Right ventricle myocardium inferior (tissue), 1 donor: ENCODE data around the gene ZNF827. TPM values are rescaled to one million over a fixed set of nuclear protein-coding genes. Genes with fewer than 3 reads are reported as not detected.

Source experiments
- ATAC-seq: fragments of 200-7000 bp; cut with Tn5 transposase; one replicate; pipeline ENCODE4 v1.9.1; 2020; ENCODE audit warnings: mild to moderate bottlenecking, moderate library complexity
- DNase-seq: peaks from one replicate; pipeline ENCODE4 v3.0.0; 2021; ENCODE audit errors: missing footprints
- intact Hi-C: fragments of 100-400 bp; cut with DNase I; formaldehyde crosslinking; loops from one replicate; pipeline ENCODE4 v1.11.0; 2022
- total RNA-seq: library from RNA; stranded (reverse); fragmentation: NEBNext Ultra II Directional; extraction: Animal tissue kit (Norgen Biotek cat#: 25700); gene quantifications from one replicate; pipeline ENCODE4 v1.2.1, GENCODE V29; 2021
- donor health status: DM: no; HTN: yes; CAD: no; lungs with severe emphysema.

Gene ZNF827
- total RNA-seq, 1 donor from 2014 or later: 11.9 TPM

- intact Hi-C loops: loop anchor here (1.0 to 10.0 kb wide), 3 partner anchors 50 to 238 kb away; partner anchors contain the start of gene LSM6
- DNase-seq (peak; percentile 76), ATAC-seq (peak; percentile 63)
Measured at GRCh38 chr4:145936142-145936996, 2.3 kb downstream of the ZNF827 start.

DNA sequence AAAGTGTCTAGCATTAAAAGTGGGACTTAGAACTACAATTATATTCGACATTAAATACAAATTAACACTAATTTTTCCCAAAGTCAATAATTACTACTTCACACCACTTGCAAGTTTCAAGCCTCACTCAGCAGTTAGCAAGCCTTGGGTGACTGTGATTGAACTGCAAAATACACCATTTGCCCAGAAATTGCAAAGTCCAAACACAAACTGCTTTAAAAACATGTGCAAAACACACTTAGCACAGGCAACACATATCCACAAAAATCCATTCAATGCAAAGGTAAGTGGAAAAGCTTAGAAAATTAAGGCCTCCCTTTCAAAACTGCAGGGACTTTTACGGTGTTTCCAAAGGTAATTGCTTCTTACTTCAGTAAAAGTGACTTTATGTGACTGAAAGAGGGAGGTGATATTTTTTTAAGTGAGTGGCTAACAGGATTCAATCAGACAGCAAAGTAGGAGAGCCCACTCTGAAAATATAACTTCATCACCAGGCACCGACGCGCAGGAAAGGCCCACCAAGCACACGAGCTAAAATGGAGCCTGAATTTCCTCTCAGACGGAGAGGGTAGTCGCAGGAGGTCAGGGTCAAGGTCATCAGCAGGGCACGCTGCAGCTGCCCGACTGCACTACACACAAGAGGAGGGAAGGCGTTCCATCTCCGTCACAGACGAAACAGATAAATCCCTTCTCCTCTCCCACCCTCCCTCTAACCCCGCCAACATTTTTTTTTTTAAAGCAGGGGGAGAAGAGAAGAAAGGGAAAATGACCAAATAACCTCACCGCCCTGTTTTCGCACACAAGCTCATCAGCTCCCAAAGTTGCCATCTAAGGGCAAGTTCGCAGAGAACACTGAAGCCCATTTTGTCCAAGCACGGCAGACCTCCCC, 3.1 kb downstream of the ZNF827 start:
- intact Hi-C loops: loop anchor here (1.0 to 10.0 kb wide), 3 partner anchors 49 to 239 kb away; partner anchors contain the start of gene LSM6
- DNase-seq (no peak), ATAC-seq (peak; percentile 43)

GRCh38 chr4:145934434-145935047, 4.1 kb downstream of the ZNF827 start:
- no peak for ATAC-seq
- intact Hi-C loops: loop anchor here (10.0 kb wide), 1 partner anchor 240 kb away; the partner anchor contains the start of gene LSM6
- no peak for DNase-seq

- DNase-seq (no peak), ATAC-seq (no peak)
- intact Hi-C loops: loop anchor here (10.0 kb wide), 1 partner anchor 242 kb away; the partner anchor contains the start of gene LSM6
Measured at GRCh38 chr4:145933134-145933533, 5.5 kb downstream of the ZNF827 start.

GRCh38 chr4:145931403-145931802, 7.2 kb downstream of the ZNF827 start:
- intact Hi-C loops: loop anchor here (10.0 kb wide), 1 partner anchor 243 kb away; the partner anchor contains the start of gene LSM6
- DNase-seq (no peak), ATAC-seq (no peak)

GRCh38 chr4:145930592-145930991, 8.0 kb downstream of the ZNF827 start:
- intact Hi-C loops: loop anchor here (10.0 kb wide), 1 partner anchor 244 kb away; the partner anchor contains the start of gene LSM6
- ATAC-seq (no peak), DNase-seq (no peak)

DNA sequence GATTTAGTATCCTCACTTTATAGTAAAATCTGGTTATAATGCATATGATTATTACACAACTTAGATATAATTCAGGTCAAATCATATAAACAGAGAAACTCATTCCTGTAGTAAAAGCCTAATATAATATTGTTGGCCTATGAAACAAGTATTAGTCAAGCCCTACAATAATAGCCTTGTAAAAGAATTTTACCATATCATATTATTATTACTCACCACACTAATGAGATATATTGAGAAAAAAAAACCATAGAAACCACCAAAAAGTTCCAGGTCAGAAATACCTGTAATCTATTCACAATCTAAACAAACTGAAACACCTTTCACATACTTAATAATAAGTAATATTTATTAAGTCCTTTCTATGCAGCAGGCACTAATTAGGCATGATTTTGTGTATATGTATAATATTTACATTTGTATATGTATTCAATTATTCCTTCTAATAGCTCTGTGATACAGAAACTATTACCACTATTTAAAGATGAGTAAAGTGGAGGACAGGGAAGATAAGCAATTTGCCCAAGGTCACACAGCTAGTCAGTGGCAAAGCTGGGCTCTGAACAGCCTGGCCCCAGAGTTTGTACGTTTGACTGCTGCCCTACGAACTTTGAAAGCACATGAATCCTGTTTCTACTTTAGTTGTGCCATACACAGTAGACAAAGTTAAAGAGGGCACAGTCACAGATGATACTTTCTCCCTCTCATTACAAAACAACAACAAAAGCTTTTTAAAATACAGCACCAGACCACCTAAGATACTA, 9.0 kb downstream of the ZNF827 start:
- no peak for ATAC-seq
- no peak for DNase-seq
- intact Hi-C loops: loop anchor here (10.0 kb wide), 1 partner anchor 245 kb away; the partner anchor contains the start of gene LSM6

DNA sequence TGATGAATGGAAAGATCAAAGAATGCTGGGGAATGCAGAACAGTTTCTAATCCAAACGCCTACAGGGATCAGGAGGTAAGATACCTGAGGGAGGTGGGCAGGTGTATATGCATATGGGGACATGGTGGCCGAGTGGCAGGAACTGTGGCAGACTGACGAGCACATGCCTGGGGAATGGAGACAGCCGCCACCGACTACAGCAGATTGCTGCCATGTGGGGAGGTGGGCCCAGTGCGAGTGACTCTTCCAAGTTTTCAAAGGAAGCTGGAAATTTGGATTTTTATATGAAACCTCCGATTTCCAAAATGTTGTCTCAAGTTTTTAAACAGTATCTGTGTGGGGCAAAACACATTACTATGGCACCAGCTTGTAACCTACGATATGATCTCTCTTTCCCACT, 9.9 kb downstream of the ZNF827 start:
- ATAC-seq (no peak), DNase-seq (no peak)
- intact Hi-C loops: no loop called here

DNA sequence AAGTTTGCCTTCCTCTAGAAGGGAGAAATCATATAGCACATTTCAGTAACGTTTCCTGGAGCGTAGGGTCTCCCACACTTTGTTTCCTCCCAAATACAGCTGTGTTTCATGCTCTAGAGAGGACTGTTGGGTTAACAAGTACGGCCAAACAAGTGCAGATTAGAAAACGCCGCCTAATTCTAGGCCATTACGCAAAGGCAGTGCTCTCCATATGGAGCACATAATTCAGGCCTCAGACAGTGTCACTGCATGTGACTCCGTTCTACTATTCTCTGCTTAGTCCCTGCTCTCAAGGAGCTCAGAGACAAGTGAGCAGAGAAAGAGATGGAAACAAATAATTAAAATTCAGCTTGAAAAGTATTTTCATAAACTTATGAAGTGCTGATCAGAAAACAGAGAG, 11.6 kb downstream of the ZNF827 start:
- ATAC-seq (no peak), DNase-seq (no peak)
- intact Hi-C loops: no loop called here

- intact Hi-C loops: no loop called here
- ATAC-seq: no peak
- DNase-seq: no peak
Measured at GRCh38 chr4:145921231-145921630, 17.4 kb downstream of the ZNF827 start.

DNA sequence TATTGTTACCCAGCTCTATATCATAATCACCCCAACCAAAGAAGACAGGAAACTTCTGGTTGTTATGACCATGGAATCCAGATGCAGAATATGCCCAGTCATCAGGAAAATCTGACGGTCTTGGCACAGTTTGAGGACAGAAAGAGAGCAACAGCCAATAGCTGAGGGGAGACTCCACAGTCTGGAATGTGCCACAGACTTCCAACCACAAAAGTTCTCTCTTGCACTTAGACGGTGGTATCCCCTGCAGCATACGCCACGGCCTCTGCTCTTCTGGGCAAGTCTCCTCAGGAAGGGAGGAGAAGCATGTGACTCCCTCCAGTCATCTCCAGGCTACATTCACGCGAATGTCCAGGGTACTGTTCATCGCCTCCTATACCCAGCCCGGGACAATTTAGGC, 18.4 kb downstream of the ZNF827 start:
- intact Hi-C loops: no loop called here
- ATAC-seq (peak; percentile 60), DNase-seq (no peak)

GRCh38 chr4:145912376-145912775, 26.2 kb downstream of the ZNF827 start:
- intact Hi-C loops: no loop called here
- DNase-seq: no peak
- ATAC-seq: no peak

DNA sequence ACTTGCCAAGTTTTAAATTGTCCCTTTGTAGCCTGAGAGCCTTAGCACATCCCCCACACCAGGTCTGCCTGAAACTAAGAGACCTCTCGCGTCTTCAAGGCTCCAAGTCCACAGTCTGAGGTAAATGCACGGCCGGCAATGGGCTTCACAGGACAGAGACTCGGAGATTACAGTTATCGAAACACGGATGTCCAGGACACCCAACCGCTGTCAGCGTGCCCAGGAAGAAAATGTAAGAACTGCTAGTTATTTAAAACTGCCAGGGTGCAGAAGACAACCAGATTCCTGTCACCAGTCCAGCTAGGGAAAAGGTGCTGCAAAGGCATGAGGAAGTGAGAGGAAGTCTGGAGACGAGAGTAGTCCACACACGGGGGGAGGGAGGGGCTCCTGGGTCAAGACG, 28.9 kb downstream of the ZNF827 start:
- intact Hi-C loops: loop anchor here (1.0 kb wide), 1 partner anchor 28 kb away; no protein-coding TSS in a partner anchor
- ATAC-seq (peak; percentile 62), DNase-seq (no peak)

GRCh38 chr4:145909281-145909715, 29.3 kb downstream of the ZNF827 start:
- DNase-seq (peak; percentile 75), ATAC-seq (peak; percentile 94)
- intact Hi-C loops: loop anchor here (1.0 kb wide), 1 partner anchor 28 kb away; no protein-coding TSS in a partner anchor

- DNase-seq (no peak), ATAC-seq (no peak)
- intact Hi-C loops: no loop called here
Measured at GRCh38 chr4:145907812-145908211, 30.8 kb downstream of the ZNF827 start.

DNA sequence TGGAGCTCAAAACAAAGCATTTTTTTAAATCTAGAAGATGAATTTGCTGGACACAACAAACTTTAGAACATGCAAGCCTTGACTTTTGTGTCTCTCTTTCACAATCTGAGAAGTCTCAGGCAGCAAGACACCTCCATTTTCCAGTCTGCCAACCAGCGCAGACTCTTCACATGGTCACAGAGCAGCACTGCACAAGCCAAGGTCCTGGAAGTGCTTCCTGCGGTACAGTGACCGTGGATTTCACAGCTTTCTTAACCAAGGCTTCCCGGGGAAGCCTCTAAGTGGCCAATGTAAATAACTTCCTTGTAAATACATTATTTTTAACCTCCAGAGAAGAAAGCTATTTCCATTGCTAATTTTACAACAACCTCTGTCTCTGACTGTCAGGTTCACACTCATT, 31.2 kb downstream of the ZNF827 start:
- DNase-seq (no peak), ATAC-seq (no peak)

DNA sequence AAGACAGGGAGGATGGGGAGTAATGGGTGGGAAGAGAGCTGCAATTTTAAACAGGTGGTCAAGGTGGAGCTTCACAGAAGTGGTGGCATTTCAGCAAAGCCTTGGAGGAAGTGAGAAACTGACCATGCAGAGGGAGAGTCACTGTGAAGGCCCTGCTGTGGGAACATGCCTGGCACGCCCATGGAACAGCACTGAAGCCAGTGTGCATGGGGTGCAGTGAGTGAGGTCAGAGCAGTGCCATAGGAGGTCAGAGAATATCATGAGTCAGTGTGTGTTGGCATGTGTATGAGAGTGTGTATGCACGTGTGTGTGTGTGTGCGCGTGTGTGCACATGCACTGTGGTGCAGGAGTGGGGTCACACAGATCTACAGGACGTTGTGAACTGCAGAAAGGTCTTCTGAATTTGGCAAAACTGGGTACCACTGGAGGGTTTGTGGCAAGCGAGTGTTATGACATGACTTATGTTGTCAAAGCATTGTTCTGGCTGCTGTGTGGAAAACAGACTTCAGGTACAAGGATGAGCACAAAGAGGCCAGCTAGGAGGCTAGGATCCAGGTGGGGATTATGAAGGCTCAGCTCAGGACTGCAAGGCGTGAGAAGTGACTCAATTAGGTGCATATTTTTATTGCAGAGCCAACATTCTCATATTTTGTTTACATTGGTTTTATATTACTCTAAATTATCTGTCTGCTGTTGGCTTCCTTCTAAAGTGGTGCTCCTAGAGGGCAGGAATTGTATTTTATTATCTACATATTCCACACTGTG, 34.0 kb downstream of the ZNF827 start:
- intact Hi-C loops: no loop called here
- no peak for DNase-seq
- ATAC-seq: peak; percentile 4

More for the DNA sequence above, 31.2 kb downstream of the ZNF827 start:
- intact Hi-C loops: no loop called here
